ENCODE measurements around the gene CAPZB. TPM values are rescaled to one million over a fixed set of nuclear protein-coding genes. Genes with fewer than 3 reads are reported as not detected.

Gene CAPZB
- total and polyA plus RNA-seq, 2 experiments from 2014 or later: 229 to 494 TPM

- no peak overlapping the region for H3K4me2 ChIP-seq (ENCODE audit: unreplicated experiment)
- H3K79me2 ChIP-seq (ENCODE audit: insufficient read depth): no peaks in the 10 kb centered on the region
- no peaks in the 10 kb centered on the region for H4K20me1 ChIP-seq (ENCODE audit: insufficient read depth)
- no peaks in the 10 kb centered on the region for H3K27me3 ChIP-seq (replicated peaks; ENCODE audit: insufficient read depth)
- peaks cover 7% of the 10 kb centered on the region for H3F3A ChIP-seq (ENCODE audit: insufficient read depth)
- no peak overlapping the region for H2AFZ ChIP-seq
- H3K9ac ChIP-seq: no peak overlapping the region
- no peak overlapping the region for H3K27ac ChIP-seq
- 89% methylated on average over 12 of the region's 12 CpGs for WGBS, 2 experiments (ENCODE audit: low coverage in 1 of 2, low lambda C conversion rate in 2 of 2, missing lambda C conversion rate in 2 of 2)
- TF ChIP-seq EZH2phosphoT487 (IDR thresholded peaks at IDR 0.05; ENCODE audit: insufficient read depth, low read depth) (no peak), EZH2 (IDR thresholded peaks at IDR 0.05; ENCODE audit: insufficient read depth, poor library complexity, severe bottlenecking) (no peak)
- no peak overlapping the region for H3K4me3 ChIP-seq
- H3K9me2 ChIP-seq (ENCODE audit: insufficient read depth): no peaks in the 10 kb centered on the region
- no peak for DNase-seq
- H3K4me1 ChIP-seq (ENCODE audit: insufficient read depth): no peaks in the 10 kb centered on the region
- no peaks in the 10 kb centered on the region for H3K36me3 ChIP-seq (ENCODE audit: low read depth)
- in situ Hi-C loops (cut with MboI): no loop called here
- no peaks in the 10 kb centered on the region for H3K9me3 ChIP-seq (ENCODE audit: low read depth)
Observed at GRCh38 chr1:19332832-19333231, 152.5 kb downstream of the CAPZB start.

GRCh38 chr1:19331262-19331878, 154.0 kb downstream of the CAPZB start:
- Histone ChIP-seq H3K27ac (no peak overlapping the region), H3K4me3 (no peak overlapping the region), H3F3A (ENCODE audit: insufficient read depth) (no peaks in the 10 kb centered on the region; the same call in 1 of the 2 replicates), H3K9ac (no peak overlapping the region), H3K4me1 (ENCODE audit: insufficient read depth) (no peaks in the 10 kb centered on the region), H3K4me2 (ENCODE audit: unreplicated experiment) (no peak overlapping the region), H3K27me3 (replicated peaks; ENCODE audit: insufficient read depth) (no peaks in the 10 kb centered on the region), H3K36me3 (ENCODE audit: low read depth) (no peaks in the 10 kb centered on the region), H3K9me3 (ENCODE audit: low read depth) (no peaks in the 10 kb centered on the region), H3K9me2 (ENCODE audit: insufficient read depth) (no peaks in the 10 kb centered on the region), H3K79me2 (ENCODE audit: insufficient read depth) (no peaks in the 10 kb centered on the region), H4K20me1 (ENCODE audit: insufficient read depth) (no peaks in the 10 kb centered on the region), H2AFZ (no peak overlapping the region)
- 70 to 74% methylated on average over 12 to 13 of the region's 13 CpGs for WGBS, 2 experiments (ENCODE audit: low coverage in 1 of 2, low lambda C conversion rate in 2 of 2, missing lambda C conversion rate in 2 of 2)
- DNase-seq: no peak
- TF ChIP-seq EZH2phosphoT487 (IDR thresholded peaks at IDR 0.05; ENCODE audit: insufficient read depth, low read depth) (no peak), EZH2 (IDR thresholded peaks at IDR 0.05; ENCODE audit: insufficient read depth, poor library complexity, severe bottlenecking) (no peak)
- in situ Hi-C loops (cut with MboI): no loop called here

GRCh38 chr1:19330449-19331135, 154.7 kb downstream of the CAPZB start:
- no peak for TF ChIP-seq EZH2phosphoT487 (IDR thresholded peaks at IDR 0.05; ENCODE audit: insufficient read depth, low read depth)
- no peak for TF ChIP-seq EZH2 (IDR thresholded peaks at IDR 0.05; ENCODE audit: insufficient read depth, poor library complexity, severe bottlenecking)
- no peaks in the 10 kb centered on the region for H3K36me3 ChIP-seq (ENCODE audit: low read depth)
- no peaks in the 10 kb centered on the region for H3K79me2 ChIP-seq (ENCODE audit: insufficient read depth)
- no peaks in the 10 kb centered on the region for H3K9me3 ChIP-seq (ENCODE audit: low read depth)
- no peak overlapping the region for H2AFZ ChIP-seq
- in situ Hi-C loops (cut with MboI): no loop called here
- DNase-seq: no peak
- 25 to 37% methylated on average over 14 of the region's 14 CpGs for WGBS, 2 experiments (ENCODE audit: low coverage in 1 of 2, low lambda C conversion rate in 2 of 2, missing lambda C conversion rate in 2 of 2)
- H4K20me1 ChIP-seq (ENCODE audit: insufficient read depth): no peaks in the 10 kb centered on the region
- H3K9me2 ChIP-seq (ENCODE audit: insufficient read depth): no peaks in the 10 kb centered on the region
- H3K4me3 ChIP-seq: no peak overlapping the region
- H3F3A ChIP-seq (ENCODE audit: insufficient read depth): no peaks in the 10 kb centered on the region; the same call in 1 of the 2 replicates
- no peak overlapping the region for H3K9ac ChIP-seq
- no peak overlapping the region for H3K4me2 ChIP-seq (ENCODE audit: unreplicated experiment)
- H3K27ac ChIP-seq: no peak overlapping the region
- H3K27me3 ChIP-seq (replicated peaks; ENCODE audit: insufficient read depth): no peaks in the 10 kb centered on the region
- no peaks in the 10 kb centered on the region for H3K4me1 ChIP-seq (ENCODE audit: insufficient read depth)

- no peaks in the 10 kb centered on the region for H3K9me3 ChIP-seq (ENCODE audit: low read depth)
- in situ Hi-C loops (cut with MboI): no loop called here
- H3K9me2 ChIP-seq (ENCODE audit: insufficient read depth): no peaks in the 10 kb centered on the region
- no peak overlapping the region for H3K27ac ChIP-seq
- no peak overlapping the region for H2AFZ ChIP-seq
- DNase-seq: no peak
- H3K4me2 ChIP-seq (ENCODE audit: unreplicated experiment): no peak overlapping the region
- no peaks in the 10 kb centered on the region for H3K79me2 ChIP-seq (ENCODE audit: insufficient read depth)
- no peaks in the 10 kb centered on the region for H3K27me3 ChIP-seq (replicated peaks; ENCODE audit: insufficient read depth)
- TF ChIP-seq EZH2phosphoT487 (IDR thresholded peaks at IDR 0.05; ENCODE audit: insufficient read depth, low read depth): no peak
- TF ChIP-seq EZH2 (IDR thresholded peaks at IDR 0.05; ENCODE audit: insufficient read depth, poor library complexity, severe bottlenecking): no peak
- whole genome bisulfite sequencing, 2 experiments (ENCODE audit: low coverage in 1 of 2, low lambda C conversion rate in 2 of 2, missing lambda C conversion rate in 2 of 2): 86 to 93% methylated on average over 5 of the region's 5 CpGs
- no peaks in the 10 kb centered on the region for H3K4me1 ChIP-seq (ENCODE audit: insufficient read depth)
- H3K36me3 ChIP-seq (ENCODE audit: low read depth): no peaks in the 10 kb centered on the region
- no peaks in the 10 kb centered on the region for H4K20me1 ChIP-seq (ENCODE audit: insufficient read depth)
- H3K9ac ChIP-seq: no peak overlapping the region
- no peak overlapping the region for H3K4me3 ChIP-seq
- no peaks in the 10 kb centered on the region; the same call in 1 of the 2 replicates for H3F3A ChIP-seq (ENCODE audit: insufficient read depth)
Observed at GRCh38 chr1:19329611-19330010, 155.7 kb downstream of the CAPZB start.
